Activated CD4-positive, alpha-beta T cell treated with anti-CD3 and anti-CD28 coated beads for 36 hours (primary cell): ENCODE measurements around the gene NME1. TPM values are rescaled to one million over a fixed set of nuclear protein-coding genes. Genes with fewer than 3 reads are reported as not detected.
"Not testable (repeated sequence)": the region's sequence is repeated elsewhere in the genome, so short reads cannot be mapped to it uniquely, and the experiment has no call there.

ENCODE experiments used
- ATAC-seq: fragments of 200-7000 bp; cut with Tn5 transposase; one replicate; pipeline ENCODE4 v1.10.0; 2021; ENCODE audit warnings: mild to moderate bottlenecking, moderate library complexity
- CTCF ChIA-PET: fragments of 350-600 bp; sonication (Branson Sonifier 250); formaldehyde crosslinking; loops from one replicate; lab custom pipeline; 2021; ENCODE audit warnings: antibody characterized with exemption; lab: Charles Lee
- POLR2A ChIA-PET: fragments of 350-600 bp; sonication (Branson Sonifier 250); formaldehyde crosslinking; loops from one replicate; lab custom pipeline; 2021; ENCODE audit warnings: antibody characterized with exemption, inconsistent platforms; lab: Charles Lee
- DNase-seq: peaks from one replicate; pipeline ENCODE4 v3.0.0-alpha.2; 2020
- H3K27ac Mint-ChIP-seq: one replicate; pipeline ENCODE4 v1.8.0; 2021; ENCODE audit warnings: mixed read lengths
- H3K27me3 Mint-ChIP-seq: one replicate; pipeline ENCODE4 v1.8.0; 2021; ENCODE audit warnings: mixed read lengths
- H3K36me3 Mint-ChIP-seq: one replicate; pipeline ENCODE4 v1.8.0; 2021; ENCODE audit warnings: low read depth, mixed read lengths
- H3K4me1 Mint-ChIP-seq: one replicate; pipeline ENCODE4 v1.8.0; 2021; ENCODE audit warnings: mixed read lengths
- H3K4me3 Mint-ChIP-seq: one replicate; pipeline ENCODE4 v1.8.0; 2021; ENCODE audit warnings: mild to moderate bottlenecking, moderate library complexity, mixed read lengths
- H3K9me3 Mint-ChIP-seq: one replicate; pipeline ENCODE4 v1.8.0; 2021; ENCODE audit warnings: low read depth, mixed read lengths
- intact Hi-C, 2 experiments: fragments of 100-400 bp; cut with DNase I in 1 of 2; cut with micrococcal nuclease in 1 of 2; formaldehyde crosslinking; loops; one replicate each; pipeline versions ENCODE4 v1.14.2 to v1.15.1; 2022 to 2024; cut with DNase I, micrococcal nuclease
- total RNA-seq, 2 experiments: library from RNA; stranded (reverse); gene quantifications; one replicate each; pipeline ENCODE4 v1.2.3, GENCODE V29; 2021

The NME1 gene
- total RNA-seq, 2 experiments from 2014 or later, result 293 to 310 TPM

GRCh38 chr17:51121620-51122472 is 31.5 kb upstream of the NME1 start:
- Mint-ChIP-seq H3K9me3 (no peaks in the 10 kb centered on the region), H3K4me3 (peak overlapping the region; percentile 89), H3K27me3 (no peaks in the 10 kb centered on the region), H3K27ac (peak overlapping the region; percentile 100), H3K36me3 (no peaks in the 10 kb centered on the region), H3K4me1 (peaks cover 42% of the 10 kb centered on the region)
- intact Hi-C loops, result loop anchor here (1.0 to 10.0 kb wide), 10 partner anchors 25 to 415 kb away; partner anchors contain the start of genes MBTD1 (in 2 of the 2), NME1 (in 2 of the 2), NME2 (in 2 of the 2) and UTP18 (in 2 of the 2)
- ChIA-PET POLR2A (interaction anchor here (0.6 kb wide), 1 partner anchor 10 kb away, joined by 4 read pairs; no protein-coding TSS in a partner anchor), CTCF (interaction anchor here (0.6 to 1.2 kb wide), 4 partner anchors 31 to 120 kb away, joined by 3 to 5 read pairs (median 4); partner anchors contain the start of gene NME1)
- peak; percentile 95 for DNase-seq
- peak; percentile 65 for ATAC-seq

GRCh38 chr17:51122473-51123115 is 30.8 kb upstream of the NME1 start:
- peaks cover 35% of the 10 kb centered on the region for H3K4me1 Mint-ChIP-seq
- H3K27me3 Mint-ChIP-seq, H3K36me3 Mint-ChIP-seq, H3K9me3 Mint-ChIP-seq, ATAC-seq: not testable (repeated sequence)
- CTCF ChIA-PET, result interaction anchor here (0.9 to 1.2 kb wide), 3 partner anchors 31 to 121 kb away, joined by 3 to 5 read pairs (median 4); partner anchors contain the start of gene NME1
- intact Hi-C loops, result loop anchor here (5.0 to 10.0 kb wide), 4 partner anchors 45 to 415 kb away; partner anchors contain the start of genes ANKRD40 (in 1 of the 2) and NME2 (in 1 of the 2)
- peak overlapping the region; percentile 7 for H3K4me3 Mint-ChIP-seq
- peak overlapping the region; percentile 100 for H3K27ac Mint-ChIP-seq
- DNase-seq, result peak; percentile 43
- POLR2A ChIA-PET, result interaction anchor here (0.6 kb wide), 1 partner anchor 10 kb away, joined by 4 read pairs; no protein-coding TSS in a partner anchor

GRCh38 chr17:51124640-51125503 is 28.5 kb upstream of the NME1 start:
- POLR2A ChIA-PET, result interaction anchor here (0.6 kb wide), 1 partner anchor 76 kb away, joined by 3 read pairs; no protein-coding TSS in a partner anchor
- Mint-ChIP-seq H3K27ac (no peak overlapping the region), H3K36me3 (no peaks in the 10 kb centered on the region), H3K4me1 (peaks cover 19% of the 10 kb centered on the region), H3K9me3 (no peaks in the 10 kb centered on the region), H3K27me3 (no peaks in the 10 kb centered on the region), H3K4me3 (no peak overlapping the region)
- DNase-seq (no peak), ATAC-seq (no peak)
- CTCF ChIA-PET, result interaction anchor here (0.7 to 1.0 kb wide), 2 partner anchors 29 to 43 kb away, joined by 3 read pairs; partner anchors contain the start of gene NME1
- intact Hi-C loops, result loop anchor here (5.0 to 10.0 kb wide), 4 partner anchors 42 to 418 kb away; partner anchors contain the start of genes ANKRD40 (in 1 of the 2) and NME2 (in 1 of the 2)

- no peaks in the 10 kb centered on the region for H3K9me3 Mint-ChIP-seq
- no peaks in the 10 kb centered on the region for H3K36me3 Mint-ChIP-seq
- ChIA-PET CTCF (no interaction called here), POLR2A (no interaction called here)
- no peaks in the 10 kb centered on the region for H3K27me3 Mint-ChIP-seq
- no peak overlapping the region for H3K27ac Mint-ChIP-seq
- DNase-seq (peak; percentile 35), ATAC-seq (peak; percentile 19)
- H3K4me3 Mint-ChIP-seq, result no peak overlapping the region
- H3K4me1 Mint-ChIP-seq, result peaks cover 4% of the 10 kb centered on the region
- intact Hi-C loops, result loop anchor here in 1 of 2 experiments (10.0 kb wide), 1 partner anchor 403 kb away; no protein-coding TSS in a partner anchor
Observed at GRCh38 chr17:51128076-51128475, 25.3 kb upstream of the NME1 start.

- ChIA-PET POLR2A (no interaction called here), CTCF (no interaction called here)
- Mint-ChIP-seq H3K27me3 (peaks cover 1% of the 10 kb centered on the region), H3K9me3 (no peaks in the 10 kb centered on the region), H3K4me1 (peaks cover 8% of the 10 kb centered on the region), H3K36me3 (no peaks in the 10 kb centered on the region), H3K27ac (no peak overlapping the region), H3K4me3 (no peak overlapping the region)
- DNase-seq (no peak), ATAC-seq (peak; percentile 19)
- intact Hi-C loops, result no loop called here
Observed at GRCh38 chr17:51132964-51133319, 20.4 kb upstream of the NME1 start.

GRCh38 chr17:51133365-51133764 is 20.0 kb upstream of the NME1 start:
- H3K27me3 Mint-ChIP-seq, result peaks cover 1% of the 10 kb centered on the region
- ATAC-seq, result no peak
- CTCF ChIA-PET, result no interaction called here
- no peaks in the 10 kb centered on the region for H3K9me3 Mint-ChIP-seq
- intact Hi-C loops, result no loop called here
- H3K4me3 Mint-ChIP-seq, result no peak overlapping the region
- POLR2A ChIA-PET, result no interaction called here
- no peak overlapping the region for H3K27ac Mint-ChIP-seq
- no peaks in the 10 kb centered on the region for H3K36me3 Mint-ChIP-seq
- H3K4me1 Mint-ChIP-seq, result peaks cover 8% of the 10 kb centered on the region
- no peak for DNase-seq

GRCh38 chr17:51135956-51136355 is 17.4 kb upstream of the NME1 start:
- no peaks in the 10 kb centered on the region for H3K9me3 Mint-ChIP-seq
- no peak for ATAC-seq
- no peaks in the 10 kb centered on the region for H3K36me3 Mint-ChIP-seq
- ChIA-PET CTCF (interaction anchor here (1.3 to 1.5 kb wide), 2 partner anchors 44 to 132 kb away, joined by 3 to 4 read pairs; no protein-coding TSS in a partner anchor), POLR2A (interaction anchor here (0.6 kb wide), 1 partner anchor 15 kb away, joined by 5 read pairs; the partner anchor contains the start of gene SPAG9)
- no peak overlapping the region for H3K27ac Mint-ChIP-seq
- intact Hi-C loops, result no loop called here
- H3K27me3 Mint-ChIP-seq, result peaks cover 1% of the 10 kb centered on the region
- H3K4me1 Mint-ChIP-seq, result peaks cover 8% of the 10 kb centered on the region
- no peak overlapping the region for H3K4me3 Mint-ChIP-seq
- DNase-seq, result no peak

GRCh38 chr17:51142597-51142996 is 10.8 kb upstream of the NME1 start:
- CTCF ChIA-PET, result interaction anchor here (0.6 to 1.3 kb wide), 4 partner anchors 10 to 663 kb away, joined by 3 to 5 read pairs (median 4); partner anchors contain the start of genes NME1 and NME2
- POLR2A ChIA-PET, result no interaction called here
- intact Hi-C loops, result no loop called here

GRCh38 chr17:51144266-51145022 is 8.9 kb upstream of the NME1 start:
- Mint-ChIP-seq H3K4me3 (no peak overlapping the region), H3K4me1 (peaks cover 20% of the 10 kb centered on the region), H3K9me3 (no peaks in the 10 kb centered on the region), H3K27me3 (no peaks in the 10 kb centered on the region), H3K27ac (no peak overlapping the region), H3K36me3 (no peaks in the 10 kb centered on the region)
- DNase-seq (no peak), ATAC-seq (no peak)
- intact Hi-C loops, result no loop called here
- POLR2A ChIA-PET, result no interaction called here
- CTCF ChIA-PET, result no interaction called here

More at GRCh38 chr17:51142597-51142996, 10.8 kb upstream of the NME1 start:
- Mint-ChIP-seq H3K36me3 (no peaks in the 10 kb centered on the region), H3K27ac (no peak overlapping the region), H3K9me3 (no peaks in the 10 kb centered on the region), H3K4me1 (peaks cover 15% of the 10 kb centered on the region), H3K4me3 (no peak overlapping the region), H3K27me3 (no peaks in the 10 kb centered on the region)
- DNase-seq (no peak), ATAC-seq (no peak)

- CTCF ChIA-PET, result interaction anchor here (0.5 to 1.7 kb wide), 6 partner anchors 143 to 183 kb away, joined by 3 to 4 read pairs (median 3); no protein-coding TSS in a partner anchor
- ATAC-seq (peak; percentile 38), DNase-seq (peak; percentile 25)
- H3K4me3 Mint-ChIP-seq, result no peak overlapping the region
- intact Hi-C loops, result loop anchor here in 1 of 2 experiments (1.0 kb wide), 1 partner anchor 26 kb away; no protein-coding TSS in a partner anchor
- no peaks in the 10 kb centered on the region for H3K36me3 Mint-ChIP-seq
- H3K27me3 Mint-ChIP-seq, result no peaks in the 10 kb centered on the region
- H3K9me3 Mint-ChIP-seq, result no peaks in the 10 kb centered on the region
- H3K27ac Mint-ChIP-seq, result no peak overlapping the region
- POLR2A ChIA-PET, result interaction anchor here (0.7 to 1.1 kb wide), 2 partner anchors 31 to 114 kb away, joined by 3 to 11 read pairs; no protein-coding TSS in a partner anchor
- peaks cover 20% of the 10 kb centered on the region for H3K4me1 Mint-ChIP-seq
Observed at GRCh38 chr17:51147650-51148049, 5.7 kb upstream of the NME1 start.
